T-helper 22 cell (primary cell): ENCODE results near the gene FADD.

Experiments
- DNase-seq: peaks from one replicate; pipeline ENCODE4 v3.0.0-alpha.2; 2020; ENCODE audit warnings: low read depth

FADD gene

DNA sequence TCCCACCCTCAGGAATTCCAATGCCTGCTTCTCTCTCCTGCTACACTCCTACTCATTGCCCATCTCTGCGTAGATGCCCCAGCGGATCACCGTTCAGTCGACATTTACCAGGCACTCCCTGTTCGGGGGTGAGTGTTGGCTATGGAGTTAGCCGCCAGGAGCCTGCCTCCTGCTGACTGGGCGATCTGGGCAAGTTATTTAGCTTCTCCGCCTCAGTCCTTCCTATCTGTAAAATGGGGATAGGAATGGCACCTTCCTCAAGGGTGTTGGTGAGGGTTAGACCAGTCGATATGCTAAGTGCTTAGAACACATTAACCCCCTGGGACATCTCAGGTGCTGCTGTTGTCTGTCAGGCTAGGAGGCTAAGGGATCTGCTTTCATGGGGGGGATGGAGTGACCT, 30.9 kb downstream of the FADD start:
- no peak for DNase-seq

DNA sequence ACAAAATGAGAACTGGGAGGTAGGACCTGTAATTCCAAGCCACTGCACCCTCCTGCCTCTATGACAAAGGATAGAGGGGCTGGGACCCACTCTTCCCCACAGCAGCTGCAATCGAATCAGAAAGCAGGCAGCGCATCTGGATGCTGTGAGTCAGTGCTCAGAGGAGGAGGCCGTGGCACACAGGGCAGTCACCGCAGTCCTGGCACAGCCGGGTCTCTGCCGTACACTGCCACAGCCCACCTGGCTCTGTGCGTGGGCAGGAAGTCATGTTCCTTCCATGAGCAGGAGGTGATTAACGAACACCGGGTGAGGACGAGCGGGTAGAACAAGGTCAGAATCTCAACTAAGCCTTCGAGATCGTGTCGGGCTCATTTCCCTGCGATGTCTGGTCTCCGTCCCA, 37.2 kb downstream of the FADD start:
- DNase-seq: no peak

DNA sequence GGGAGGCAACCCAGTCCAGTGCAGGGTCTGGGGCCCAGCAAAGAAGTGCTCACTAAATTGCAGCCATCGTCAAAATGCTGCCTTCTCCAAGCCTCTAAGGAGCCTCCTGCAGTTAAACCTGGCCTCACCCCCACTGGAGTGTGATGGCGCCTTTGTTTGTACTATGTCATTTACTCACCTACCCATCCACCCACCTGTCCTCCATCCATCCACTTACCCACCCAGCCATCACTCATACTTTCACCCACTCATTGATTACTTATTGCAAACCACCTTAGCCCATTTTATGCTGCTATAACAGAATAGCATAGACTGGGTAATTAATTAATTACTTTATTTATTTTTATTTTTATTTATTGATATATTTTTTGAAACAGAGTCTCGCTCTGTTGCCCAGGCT, 38.6 kb downstream of the FADD start:
- no peak for DNase-seq

DNA sequence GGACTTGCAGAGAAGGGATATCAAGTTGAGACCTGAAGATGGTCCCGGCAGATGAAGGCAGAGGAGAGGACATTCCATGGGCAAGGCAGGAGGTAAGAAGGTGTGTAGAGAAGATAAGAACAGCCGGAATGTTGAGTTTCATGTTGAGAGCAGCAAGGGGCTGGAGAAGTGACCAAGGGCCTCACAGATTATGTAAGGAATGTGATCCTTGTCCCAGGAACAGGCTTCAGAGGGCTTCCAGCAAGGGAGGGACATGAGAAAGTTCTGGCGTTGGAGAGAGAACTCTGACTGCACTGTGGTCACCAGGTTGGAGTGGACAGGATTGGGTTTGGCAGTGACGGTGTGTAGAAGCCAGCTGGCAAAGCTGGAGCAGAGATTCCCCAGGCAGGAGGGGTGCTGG, 39.8 kb downstream of the FADD start:
- no peak for DNase-seq

DNA sequence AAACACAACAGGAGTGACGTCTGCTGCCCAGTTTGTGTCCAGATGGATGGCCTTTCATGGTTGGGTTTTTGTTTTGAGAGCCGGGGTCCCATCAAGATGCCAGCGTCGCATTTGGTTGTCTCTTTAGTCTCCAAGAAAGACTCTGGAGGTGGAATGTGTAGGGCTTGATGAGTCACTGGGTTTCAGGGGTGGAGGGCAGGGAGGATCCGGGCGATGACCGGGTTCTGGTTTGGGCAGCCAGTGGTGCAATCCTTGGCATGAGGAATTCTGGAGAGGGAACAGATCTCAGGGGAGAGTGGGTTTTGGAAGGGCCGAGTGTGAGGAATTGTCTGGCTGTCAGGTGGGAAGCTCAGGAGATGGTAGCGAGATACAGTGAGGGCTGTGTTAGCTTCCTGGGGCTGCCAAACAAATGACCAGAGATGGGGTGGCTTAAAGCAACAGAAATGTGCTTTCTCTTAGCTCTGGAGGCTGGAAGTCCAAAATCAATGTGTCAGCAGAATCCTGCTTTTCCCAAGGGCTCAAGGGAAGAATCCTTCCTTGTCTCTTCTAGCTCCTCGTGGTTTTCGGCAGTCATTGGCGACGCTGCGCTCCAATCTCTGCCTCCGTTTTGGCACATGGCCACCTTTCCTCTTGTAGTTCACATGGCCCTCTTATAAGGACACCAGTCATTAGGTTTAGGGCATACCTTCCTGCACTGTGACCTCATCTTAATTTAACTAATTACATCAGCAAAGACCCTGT, 41.0 kb downstream of the FADD start:
- DNase-seq: no peak

DNA sequence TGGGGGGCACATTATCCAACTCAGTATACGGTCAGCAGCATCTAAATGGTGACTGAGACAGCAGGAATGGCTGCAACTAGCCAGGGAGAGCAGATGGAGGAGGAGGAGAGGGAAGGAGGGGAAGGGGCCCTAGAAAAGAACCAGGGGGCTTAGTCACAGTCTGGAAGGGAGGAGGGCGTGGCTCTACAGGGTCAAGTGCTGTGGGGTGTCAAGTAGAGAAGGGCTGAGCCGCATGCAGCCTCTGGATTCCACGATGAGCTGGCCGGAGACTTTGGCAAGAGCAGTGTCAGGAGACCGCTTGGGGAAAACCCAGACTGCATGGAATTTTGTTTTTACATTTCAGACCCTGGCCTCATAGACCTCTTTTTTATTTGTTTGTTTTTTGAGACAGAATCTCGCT, 41.6 kb downstream of the FADD start:
- DNase-seq: no peak

DNA sequence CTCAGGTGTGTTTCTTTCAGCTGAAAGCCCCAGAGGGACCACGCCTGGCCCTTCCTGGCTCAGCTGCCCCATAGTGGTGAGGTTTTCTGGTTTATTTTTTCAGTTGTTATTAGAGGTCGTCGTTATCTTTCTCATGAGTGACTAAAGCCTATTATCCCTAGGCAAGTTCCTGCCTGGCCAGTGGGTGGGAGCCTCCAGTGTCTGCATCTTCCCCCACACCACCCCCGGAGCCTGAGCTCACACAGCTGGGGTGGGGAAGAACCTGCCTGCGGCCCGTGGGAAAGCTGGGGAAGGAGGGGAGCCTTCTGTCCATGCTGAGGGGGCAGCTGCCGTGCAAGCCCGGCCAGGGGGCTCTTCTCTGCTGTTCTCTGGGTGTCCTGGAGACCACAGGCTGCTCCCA, 43.1 kb downstream of the FADD start:
- DNase-seq: no peak

DNA sequence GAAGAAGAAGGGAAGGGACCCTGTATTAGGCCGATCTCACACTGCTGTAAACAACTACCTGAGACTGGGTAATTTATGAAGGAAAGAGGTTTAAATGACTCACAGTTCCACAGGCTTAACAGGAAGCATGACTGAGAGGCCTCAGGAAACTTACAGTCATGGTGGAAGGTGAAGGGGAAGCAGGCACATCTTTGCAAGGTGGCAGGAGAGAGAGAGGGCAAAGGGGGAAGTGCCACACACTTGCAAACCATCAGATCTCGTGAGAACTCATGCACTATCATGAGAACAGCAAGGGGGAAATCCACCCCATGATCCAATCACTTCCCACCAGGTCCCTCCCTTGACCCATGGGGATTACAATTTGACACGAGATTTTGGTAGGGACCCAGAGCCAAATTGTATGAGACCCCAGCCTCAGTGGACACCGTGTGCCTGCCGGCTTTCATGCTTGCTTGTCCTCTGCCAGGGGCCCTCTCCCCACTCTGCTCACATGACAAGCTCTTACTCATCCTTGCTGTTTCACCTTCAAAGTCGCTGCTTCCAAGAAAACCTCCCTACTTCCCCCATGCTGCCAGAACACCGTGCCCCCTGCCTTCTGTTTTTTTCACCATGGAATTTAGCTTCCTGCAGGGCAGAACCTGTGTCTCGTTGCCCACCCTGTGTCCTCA, 44.1 kb downstream of the FADD start:
- no peak for DNase-seq

DNA sequence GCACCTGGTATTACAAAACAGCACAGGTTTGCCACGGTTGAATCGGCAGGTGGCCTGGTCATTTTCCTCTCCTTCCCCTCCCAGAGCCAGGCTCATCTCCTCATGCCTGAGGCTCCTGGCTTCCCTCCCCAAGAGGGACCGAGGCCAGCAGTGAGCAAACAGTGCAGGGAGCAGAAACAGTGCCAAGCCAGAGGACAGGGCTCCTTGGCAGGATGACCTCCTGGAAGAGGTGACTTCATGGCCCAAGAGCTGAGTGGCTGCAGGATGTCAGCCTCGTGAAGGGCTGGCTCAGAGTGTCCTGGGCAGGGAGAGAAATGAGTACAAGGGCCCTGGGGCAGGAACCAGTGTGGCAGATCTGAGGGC, 44.6 kb downstream of the FADD start:
- no peak for DNase-seq

DNA sequence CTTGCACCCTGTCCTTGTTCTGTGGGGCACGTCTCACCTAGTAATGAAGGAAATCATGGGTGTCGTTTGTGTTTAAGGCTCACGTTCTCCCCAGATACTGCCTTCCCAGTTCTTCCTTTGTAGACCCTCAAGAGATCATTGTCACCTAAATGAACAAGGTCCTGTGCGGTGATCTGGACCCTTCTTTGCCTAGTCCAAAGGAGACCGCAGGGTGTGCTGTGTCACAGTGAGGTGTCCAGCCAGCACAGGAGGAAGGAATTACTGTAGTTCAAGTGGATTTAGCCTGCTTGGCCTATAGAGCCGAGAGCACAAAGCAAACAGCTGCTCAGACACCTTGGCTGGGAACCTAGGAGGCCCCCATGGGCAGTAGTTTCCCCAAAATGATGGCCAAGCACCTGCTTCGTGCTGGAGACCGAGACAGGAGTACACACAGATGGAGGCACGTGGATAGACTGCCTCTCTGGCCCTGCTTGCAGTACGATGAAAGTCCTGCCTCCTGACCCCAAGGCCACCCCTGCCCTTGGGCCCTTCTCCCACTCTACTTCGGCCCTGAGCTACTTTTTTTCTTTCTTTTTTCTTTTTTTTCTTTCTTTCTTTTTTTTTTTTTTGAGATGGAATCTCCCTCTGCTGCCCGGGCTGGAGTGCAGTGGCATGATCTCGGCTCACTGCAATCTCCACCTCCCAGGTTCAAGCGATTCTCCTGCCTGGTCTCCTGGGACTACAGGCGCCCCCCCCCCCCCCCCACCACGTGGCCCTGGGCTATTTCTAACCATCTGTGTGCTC, 48.0 kb downstream of the FADD start:
- no peak for DNase-seq

DNA sequence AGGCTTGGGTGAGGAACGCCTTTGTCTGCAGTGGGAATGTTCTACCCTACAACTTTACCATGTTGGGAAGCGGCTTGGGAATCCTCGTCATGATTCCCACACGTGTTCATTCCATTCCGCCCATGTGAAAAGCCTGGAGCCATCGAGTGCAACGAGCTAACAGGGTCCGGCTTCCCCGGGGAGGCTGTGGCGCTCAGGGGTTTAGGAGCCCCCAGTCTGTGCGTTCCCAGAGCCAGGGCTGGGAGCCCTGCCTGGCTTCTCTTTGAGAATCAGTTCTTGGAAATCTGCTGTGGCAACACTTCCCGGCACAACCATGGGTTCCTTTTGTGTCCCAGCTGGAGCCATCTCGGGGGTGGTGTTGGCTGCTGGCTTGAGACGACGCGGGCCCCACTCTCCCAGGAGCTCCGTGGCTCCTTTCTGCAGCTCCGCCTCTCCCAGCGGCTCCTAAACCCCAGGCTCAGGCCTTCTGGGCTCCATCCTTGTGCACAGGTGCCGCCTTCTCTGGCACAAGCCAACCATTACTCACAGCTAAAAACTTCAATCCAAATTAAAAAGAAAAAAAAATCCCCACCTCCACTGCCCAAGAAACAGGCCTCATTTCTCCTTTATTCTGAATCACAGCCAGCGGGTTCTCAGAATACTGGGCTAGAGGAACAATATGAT, 48.7 kb downstream of the FADD start:
- DNase-seq: no peak

DNA sequence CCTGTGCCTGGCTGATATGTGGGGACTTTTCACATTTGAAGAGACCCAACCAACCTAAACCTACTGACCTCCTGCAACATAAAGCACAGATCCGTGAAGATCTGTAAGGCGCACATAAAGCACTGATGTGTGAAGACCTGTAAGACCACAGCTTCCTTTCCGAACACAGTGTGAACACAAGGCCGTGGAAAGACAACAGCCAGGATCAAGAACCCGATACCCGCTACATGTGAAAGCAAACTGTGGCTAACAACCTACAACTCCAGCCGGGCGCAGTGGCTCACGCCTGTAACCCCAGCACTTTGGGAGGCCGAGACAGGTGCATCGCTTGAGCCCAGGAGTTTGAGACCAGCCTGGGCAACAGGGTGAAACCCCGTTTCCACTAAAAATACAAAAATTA, 49.7 kb downstream of the FADD start:
- DNase-seq: no peak

DNA sequence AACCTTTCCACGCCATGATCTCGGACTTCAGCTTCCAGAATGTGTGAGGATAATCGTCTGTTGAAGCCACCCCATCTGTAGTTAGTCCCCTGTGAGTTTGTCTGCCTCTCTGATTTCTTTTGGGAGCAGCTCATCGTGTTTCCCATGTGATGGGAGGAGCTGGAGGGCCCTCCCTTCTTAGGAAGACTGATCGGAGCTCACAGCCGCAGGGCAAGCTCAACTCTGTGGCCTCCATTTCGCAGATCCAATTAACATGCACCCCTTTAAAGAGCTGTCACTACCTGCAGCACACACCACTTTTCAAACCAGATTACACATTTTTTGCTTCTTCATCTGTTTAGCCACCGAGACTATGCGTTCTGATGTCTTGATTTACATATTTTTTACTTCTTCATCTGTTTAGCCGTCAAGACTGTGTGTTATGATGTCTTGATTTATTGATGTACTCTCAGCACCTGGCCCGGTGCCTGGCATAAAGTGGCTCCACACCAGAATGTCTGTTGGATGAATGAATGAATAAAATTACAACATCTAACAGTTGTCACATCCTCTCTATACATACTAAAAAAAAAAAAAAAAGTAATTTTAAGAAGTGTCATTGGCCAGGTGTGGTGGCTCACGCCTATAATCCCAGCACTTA, 52.5 kb downstream of the FADD start:
- no peak for DNase-seq
